HL-60/S4 treated with retinoic acid at 250 ng/mL for 4 days and 3 days (cell line): ENCODE data around the gene CRHR2.
"Not testable (repeated sequence)": the region's sequence is repeated elsewhere in the genome, so short reads cannot be mapped to it uniquely, and the experiment has no call there.

Experiments
- in situ Hi-C: fragments of 300-500 bp; cut with MboI; formaldehyde crosslinking; loops from 2 replicates; pipeline ENCODE4 v1.7.0; 2022; ENCODE audit warnings: low sequenced_read_pairs

CRHR2 gene

GRCh38 chr7:30682212-30683083, at the start of gene CRHR2:
TSS of gene CRHR2 (minus strand) at chr7:30682456. CDS start at chr7:30682280, 176 bp downstream.
- in situ Hi-C loops = no loop called here

DNA sequence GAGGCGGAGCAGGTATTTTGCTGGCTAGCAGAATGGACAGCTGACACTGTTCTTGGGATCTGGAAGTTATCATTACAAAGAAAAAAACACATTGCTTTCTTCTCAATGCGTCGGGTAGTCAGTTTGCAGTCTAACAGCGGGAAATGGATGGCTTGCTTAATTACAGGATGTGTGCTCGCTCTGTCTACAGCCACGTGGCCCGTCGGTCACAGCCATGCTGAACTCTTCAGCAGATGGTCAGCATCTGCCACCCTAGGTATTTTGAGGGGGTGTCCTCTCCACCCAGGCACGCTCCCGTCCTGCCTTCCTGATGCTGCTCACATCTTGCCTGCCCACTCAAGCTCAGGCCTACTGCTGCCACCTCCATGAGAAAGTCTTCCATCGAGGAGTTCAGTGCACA, 49.3 kb upstream of the CRHR2 start:
- in situ Hi-C loops = no loop called here

DNA sequence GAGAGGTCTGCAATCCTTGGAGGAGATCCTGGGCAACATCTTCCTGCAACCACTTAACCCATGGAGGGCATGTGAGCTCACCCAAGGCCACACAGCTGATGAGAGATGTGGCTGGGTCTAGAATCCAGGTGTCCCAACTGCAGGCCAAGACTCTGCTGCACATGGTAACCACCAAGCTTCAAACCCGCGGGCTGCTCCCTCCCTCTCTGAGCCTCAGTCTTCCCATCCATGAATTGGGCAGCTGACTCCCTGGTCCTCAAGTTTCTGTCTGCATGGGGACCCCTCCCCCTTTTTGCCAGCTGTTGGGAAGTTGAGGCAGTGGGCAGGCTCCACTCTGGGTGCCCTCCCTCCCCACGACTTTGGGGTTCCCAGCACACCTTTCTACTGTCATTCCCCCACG, 48.7 kb upstream of the CRHR2 start:
- in situ Hi-C loops = no loop called here

GRCh38 chr7:30730097-30730496, 47.8 kb upstream of the CRHR2 start:
- in situ Hi-C loops = no loop called here

GRCh38 chr7:30729642-30730041, 47.4 kb upstream of the CRHR2 start:
- in situ Hi-C loops = no loop called here

DNA sequence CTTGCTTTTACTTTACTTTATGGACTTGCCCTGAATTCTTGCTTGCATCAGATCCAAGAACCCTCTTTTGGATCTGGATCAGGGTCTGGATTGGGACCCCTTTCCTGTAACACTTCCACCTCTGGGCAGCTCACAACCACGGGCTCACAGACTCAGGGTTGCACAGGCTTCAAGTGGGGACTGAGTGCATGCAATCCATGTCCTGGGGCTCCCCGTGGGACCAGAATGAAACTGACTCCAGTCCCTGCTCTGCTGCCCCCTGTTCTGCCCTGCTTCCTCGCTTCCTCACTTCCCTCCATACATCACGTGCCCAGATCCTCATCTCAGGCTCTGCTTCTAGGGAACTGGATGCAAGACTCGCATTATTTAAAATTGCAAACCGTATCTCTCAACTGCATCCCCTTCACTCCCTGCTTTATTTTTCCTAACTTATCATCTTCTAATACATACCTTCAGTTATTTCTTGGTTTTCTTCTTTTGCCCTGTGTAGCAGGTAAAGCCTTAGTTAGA, 46.4 kb upstream of the CRHR2 start:
- in situ Hi-C loops = no loop called here

GRCh38 chr7:30727061-30727945, 45.0 kb upstream of the CRHR2 start:
- in situ Hi-C loops = no loop called here

- in situ Hi-C loops = no loop called here
Observed at GRCh38 chr7:30726296-30727006, 44.2 kb upstream of the CRHR2 start.

DNA sequence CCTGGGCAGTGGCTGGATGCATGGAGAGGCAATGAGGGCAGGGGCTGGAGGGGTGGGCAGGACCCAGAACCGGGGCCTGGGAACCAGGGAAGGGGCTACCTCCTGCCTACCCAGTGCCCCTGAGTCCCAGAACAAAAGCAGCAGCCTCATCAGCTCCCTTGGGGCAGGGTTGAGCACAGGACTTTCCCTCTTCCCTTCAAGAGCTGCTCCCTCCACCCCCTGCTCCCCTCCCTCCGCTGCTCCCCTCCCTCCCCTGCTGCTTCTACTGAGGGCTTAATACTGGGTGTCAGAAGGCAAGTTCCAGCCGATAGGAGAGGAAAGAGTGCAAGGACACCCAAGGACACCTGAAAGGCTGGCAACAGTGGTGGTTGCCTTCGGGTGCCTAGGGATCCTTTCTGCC, 41.5 kb upstream of the CRHR2 start:
- in situ Hi-C loops = no loop called here

GRCh38 chr7:30722671-30723070, 40.4 kb upstream of the CRHR2 start:
- in situ Hi-C loops = no loop called here

DNA sequence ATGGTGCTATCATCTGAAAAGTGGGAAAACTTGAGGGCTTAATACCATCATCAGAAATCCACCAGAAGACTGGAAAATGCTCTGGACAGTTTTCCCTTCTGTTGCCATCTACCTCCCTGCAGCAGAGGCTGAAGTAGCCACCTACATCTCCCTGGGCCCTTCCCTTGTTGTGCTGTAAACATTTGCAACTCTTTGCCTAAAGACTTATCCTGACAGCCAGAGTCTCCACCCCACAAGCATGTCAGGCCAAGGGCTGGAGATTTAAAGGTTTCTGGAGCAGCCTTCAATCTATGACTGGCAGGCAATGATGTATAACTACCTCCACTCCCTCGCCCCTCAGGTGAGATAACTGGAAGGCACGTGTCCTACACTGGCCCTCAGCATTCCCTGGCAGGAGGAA, 39.9 kb upstream of the CRHR2 start:
- in situ Hi-C loops = no loop called here

- in situ Hi-C loops = no loop called here
Observed at GRCh38 chr7:30721211-30721610, 39.0 kb upstream of the CRHR2 start.

GRCh38 chr7:30719434-30719833, 37.2 kb upstream of the CRHR2 start:
- in situ Hi-C loops = not testable (repeated sequence)

- in situ Hi-C loops = no loop called here
Observed at GRCh38 chr7:30717181-30717580, 34.9 kb upstream of the CRHR2 start.

GRCh38 chr7:30714129-30714528, 31.9 kb upstream of the CRHR2 start:
- in situ Hi-C loops = no loop called here

- in situ Hi-C loops = no loop called here
Observed at GRCh38 chr7:30713392-30713791, 31.1 kb upstream of the CRHR2 start.

- in situ Hi-C loops = no loop called here
Observed at GRCh38 chr7:30710669-30711068, 28.4 kb upstream of the CRHR2 start.

DNA sequence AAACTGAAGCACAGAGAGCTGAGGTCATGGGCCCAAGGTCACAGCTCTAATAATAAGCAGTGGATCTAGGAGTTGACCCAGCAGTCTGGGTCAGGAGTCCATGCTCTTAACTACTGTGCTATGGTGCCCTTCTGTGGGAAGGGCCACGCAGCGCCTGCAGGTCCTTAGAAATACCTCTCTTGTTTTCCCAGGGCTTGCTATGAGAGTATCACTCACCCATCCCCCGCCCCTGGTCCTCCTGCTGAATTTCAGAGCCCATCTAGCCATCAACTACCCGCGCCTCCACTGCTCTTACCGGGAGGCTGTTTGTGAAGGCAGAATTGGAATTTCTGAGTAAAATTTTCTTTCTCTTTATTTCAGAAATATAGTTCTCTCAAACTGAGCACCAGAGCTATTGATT, 27.3 kb upstream of the CRHR2 start:
- in situ Hi-C loops = no loop called here

- in situ Hi-C loops = no loop called here
Observed at GRCh38 chr7:30708983-30709382, 26.7 kb upstream of the CRHR2 start.

- in situ Hi-C loops = no loop called here
Observed at GRCh38 chr7:30708412-30708811, 26.2 kb upstream of the CRHR2 start.
